MM.1S (cell line): Measurements from ENCODE around the gene AEN.

Experiments used
- DNase-seq: peaks from one replicate; pipeline ENCODE4 v3.0.0-alpha.2; 2015
- H2AFZ ChIP-seq: fragments of 300-600 bp; sonication (generic); 2 replicates; pipeline ENCODE4 v1.6.0; 2016; ENCODE audit warnings: antibody characterized with exemption, low read length
- H3F3A ChIP-seq: fragments of 300-600 bp; sonication (generic); 2 replicates; pipeline ENCODE4 v1.6.1; 2016; ENCODE audit warnings: mild to moderate bottlenecking, antibody characterized with exemption, low read length, moderate library complexity, mixed read lengths; ENCODE audit not compliant: insufficient read depth
- H3K27ac ChIP-seq: fragments of 300-600 bp; sonication (generic); 2 replicates; pipeline ENCODE4 v1.5.1; 2016; ENCODE audit warnings: mild to moderate bottlenecking, low read length
- H3K27me3 ChIP-seq: fragments of 300-600 bp; sonication (generic); replicated peaks from 2 replicates; pipeline ENCODE4 v1.6.0; 2016; ENCODE audit warnings: low read length; ENCODE audit not compliant: insufficient read depth
- H3K36me3 ChIP-seq: fragments of 300-600 bp; sonication (generic); replicated peaks from 2 replicates; pipeline ENCODE4 v1.6.1; 2016; ENCODE audit warnings: mild to moderate bottlenecking, low read length, mixed read lengths; ENCODE audit not compliant: insufficient read depth
- H3K4me1 ChIP-seq: fragments of 300-600 bp; sonication (generic); 2 replicates; pipeline ENCODE4 v1.6.1; 2016; ENCODE audit warnings: low read length, mixed read lengths
- H3K4me2 ChIP-seq: fragments of 300-600 bp; sonication (generic); 2 replicates; pipeline ENCODE4 v1.6.0; 2016; ENCODE audit warnings: low read depth, low read length
- H3K4me3 ChIP-seq: fragments of 300-600 bp; sonication (generic); 2 replicates; pipeline ENCODE4 v1.5.1; 2016; ENCODE audit warnings: low read length, mixed read lengths
- H3K79me2 ChIP-seq: fragments of 300-600 bp; sonication (generic); 2 replicates; pipeline ENCODE4 v1.6.1; 2016; ENCODE audit warnings: mixed run types, low read length, mixed read lengths
- H3K9ac ChIP-seq: fragments of 300-600 bp; sonication (generic); 2 replicates; pipeline ENCODE4 v1.6.1; 2016; ENCODE audit warnings: low read length, mixed read lengths
- H3K9me2 ChIP-seq: fragments of 300-600 bp; sonication (generic); replicated peaks from 2 replicates; pipeline ENCODE4 v1.6.1; 2016; ENCODE audit warnings: mild to moderate bottlenecking, low read length, mixed read lengths; ENCODE audit not compliant: insufficient read depth
- H3K9me3 ChIP-seq: fragments of 300-600 bp; sonication (generic); replicated peaks from 2 replicates; pipeline ENCODE4 v1.6.1; 2016; ENCODE audit warnings: mild to moderate bottlenecking, low read length, mixed read lengths; ENCODE audit not compliant: insufficient read depth
- H4K20me1 ChIP-seq: fragments of 300-600 bp; sonication (generic); 2 replicates; pipeline ENCODE4 v1.6.1; 2016; ENCODE audit warnings: mild to moderate bottlenecking, low read length, moderate library complexity, mixed read lengths; ENCODE audit not compliant: insufficient read depth
- EZH2 ChIP-seq: fragments of 300-600 bp; sonication (generic); optimal IDR thresholded peaks from 2 replicates; pipeline ENCODE3; 2017; ENCODE audit warnings: low read depth, mild to moderate bottlenecking, antibody characterized with exemption, low read length, mixed read lengths
- EZH2phosphoT487 ChIP-seq: fragments of 300-600 bp; sonication (generic); IDR thresholded peaks from 2 replicates; pipeline ENCODE4 v1.6.1; 2018; ENCODE audit warnings: antibody characterized with exemption, low read length
- TF ChIP-seq, protein P1 (sequence below): fragments of 300-600 bp; sonication (generic); IDR thresholded peaks from 2 replicates; pipeline ENCODE4 v1.5.1; 2016; ENCODE audit warnings: antibody characterized with exemption, low read length, mixed read lengths

AEN gene

DNA sequence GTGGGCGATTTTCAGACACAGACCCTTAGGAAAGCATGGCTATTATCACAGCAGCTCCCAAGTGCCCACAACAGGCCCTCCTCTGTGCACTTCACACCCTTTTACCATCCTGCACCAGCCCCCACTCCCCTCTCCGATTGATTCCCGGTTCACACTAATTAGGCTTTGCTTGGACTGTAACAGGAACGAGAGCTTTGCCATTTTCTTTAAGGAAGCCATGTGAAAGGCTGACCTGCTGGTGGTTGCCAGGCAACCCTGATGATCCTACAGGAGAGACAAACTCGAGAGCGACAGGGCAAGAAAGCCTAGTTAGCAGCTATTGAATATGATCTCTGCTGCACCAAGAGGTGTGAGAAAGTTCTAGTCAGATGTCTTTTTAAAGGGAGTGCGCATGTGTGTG is 46.5 kb upstream of the AEN start:
- H3K27me3 ChIP-seq, result no peaks in the 10 kb centered on the region
- DNase-seq, result no peak

DNA sequence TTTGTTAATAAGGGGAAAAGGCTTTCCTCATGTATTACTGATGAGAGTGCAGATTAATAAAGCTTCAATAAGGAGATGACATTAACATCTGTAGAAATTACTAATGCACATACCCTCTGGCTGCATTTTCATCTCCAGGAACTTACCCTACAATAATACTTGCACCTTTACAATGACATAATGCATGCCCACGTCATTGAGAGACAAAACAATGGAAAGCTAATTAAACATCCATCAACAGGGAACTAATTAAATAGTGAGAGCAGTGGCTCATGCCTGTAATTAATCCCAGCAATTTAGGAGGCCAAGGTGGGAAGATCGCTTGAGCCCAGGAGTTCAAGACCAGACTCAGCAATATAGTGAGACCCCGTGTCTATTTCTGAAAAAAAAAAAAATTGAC is 41.8 kb upstream of the AEN start:
- no peak overlapping the region for H2AFZ ChIP-seq
- H3K9me3 ChIP-seq, result no peaks in the 10 kb centered on the region
- no peak overlapping the region for H3K4me2 ChIP-seq
- no peak overlapping the region for H3K4me3 ChIP-seq
- no peaks in the 10 kb centered on the region for H3K36me3 ChIP-seq
- H4K20me1 ChIP-seq, result no peaks in the 10 kb centered on the region
- no peaks in the 10 kb centered on the region for H3K9me2 ChIP-seq
- TF ChIP-seq EZH2phosphoT487 (no peak), EZH2 (no peak)
- TF ChIP-seq, protein P1, sequence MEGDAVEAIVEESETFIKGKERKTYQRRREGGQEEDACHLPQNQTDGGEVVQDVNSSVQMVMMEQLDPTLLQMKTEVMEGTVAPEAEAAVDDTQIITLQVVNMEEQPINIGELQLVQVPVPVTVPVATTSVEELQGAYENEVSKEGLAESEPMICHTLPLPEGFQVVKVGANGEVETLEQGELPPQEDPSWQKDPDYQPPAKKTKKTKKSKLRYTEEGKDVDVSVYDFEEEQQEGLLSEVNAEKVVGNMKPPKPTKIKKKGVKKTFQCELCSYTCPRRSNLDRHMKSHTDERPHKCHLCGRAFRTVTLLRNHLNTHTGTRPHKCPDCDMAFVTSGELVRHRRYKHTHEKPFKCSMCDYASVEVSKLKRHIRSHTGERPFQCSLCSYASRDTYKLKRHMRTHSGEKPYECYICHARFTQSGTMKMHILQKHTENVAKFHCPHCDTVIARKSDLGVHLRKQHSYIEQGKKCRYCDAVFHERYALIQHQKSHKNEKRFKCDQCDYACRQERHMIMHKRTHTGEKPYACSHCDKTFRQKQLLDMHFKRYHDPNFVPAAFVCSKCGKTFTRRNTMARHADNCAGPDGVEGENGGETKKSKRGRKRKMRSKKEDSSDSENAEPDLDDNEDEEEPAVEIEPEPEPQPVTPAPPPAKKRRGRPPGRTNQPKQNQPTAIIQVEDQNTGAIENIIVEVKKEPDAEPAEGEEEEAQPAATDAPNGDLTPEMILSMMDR, result no peak
- no peak overlapping the region for H3K27ac ChIP-seq
- no peaks in the 10 kb centered on the region for H3K4me1 ChIP-seq
- no peaks in the 10 kb centered on the region for H3F3A ChIP-seq
- no peak overlapping the region for H3K9ac ChIP-seq
- no peak for DNase-seq
- H3K27me3 ChIP-seq, result no peaks in the 10 kb centered on the region
- no peaks in the 10 kb centered on the region for H3K79me2 ChIP-seq

More for the DNA sequence above, 46.5 kb upstream of the AEN start:
- H3K9ac ChIP-seq, result no peak overlapping the region
- no peak overlapping the region for H3K4me2 ChIP-seq
- no peaks in the 10 kb centered on the region for H3K79me2 ChIP-seq
- no peak overlapping the region for H3K27ac ChIP-seq
- H3K4me1 ChIP-seq, result no peaks in the 10 kb centered on the region
- TF ChIP-seq EZH2phosphoT487, result no peak
- TF ChIP-seq, protein P1, result no peak
- TF ChIP-seq EZH2, result no peak
- no peaks in the 10 kb centered on the region for H3F3A ChIP-seq
- H2AFZ ChIP-seq, result no peak overlapping the region
- H3K9me2 ChIP-seq, result no peaks in the 10 kb centered on the region
- H3K4me3 ChIP-seq, result no peak overlapping the region
- no peaks in the 10 kb centered on the region for H4K20me1 ChIP-seq
- H3K36me3 ChIP-seq, result no peaks in the 10 kb centered on the region
- no peaks in the 10 kb centered on the region for H3K9me3 ChIP-seq

DNA sequence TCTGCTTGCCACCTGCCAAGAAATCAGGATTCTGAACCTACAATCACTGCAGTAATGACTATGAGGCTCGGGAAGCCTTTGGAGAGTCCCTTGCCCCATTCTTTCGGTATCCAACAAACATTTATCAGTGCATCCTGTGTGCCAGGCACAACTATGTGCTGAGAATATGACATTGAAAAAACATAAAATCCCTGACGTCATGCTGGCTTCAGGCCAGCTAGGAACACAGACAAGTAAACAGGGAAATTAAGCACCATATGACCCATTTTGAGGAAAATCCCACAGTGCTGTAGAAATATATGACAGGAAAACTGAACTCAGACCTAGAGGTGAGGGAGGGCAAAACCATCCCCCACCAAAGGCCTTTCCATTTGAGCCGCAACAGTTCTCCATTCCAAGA is 40.6 kb upstream of the AEN start:
- Histone ChIP-seq H3K36me3 (no peaks in the 10 kb centered on the region), H3K9ac (no peak overlapping the region), H3K27ac (no peak overlapping the region), H2AFZ (no peak overlapping the region), H3F3A (no peaks in the 10 kb centered on the region), H3K9me2 (no peaks in the 10 kb centered on the region), H3K79me2 (no peaks in the 10 kb centered on the region), H3K4me1 (no peaks in the 10 kb centered on the region), H4K20me1 (no peaks in the 10 kb centered on the region), H3K27me3 (no peaks in the 10 kb centered on the region), H3K4me3 (no peak overlapping the region), H3K9me3 (no peaks in the 10 kb centered on the region), H3K4me2 (no peak overlapping the region)
- no peak for DNase-seq
- TF ChIP-seq, protein P1, result no peak
- TF ChIP-seq EZH2phosphoT487 (no peak), EZH2 (no peak)
